ENCODE results near the gene CCSER2. TPM values are rescaled to one million over a fixed set of nuclear protein-coding genes. Genes with fewer than 3 reads are reported as not detected.

CCSER2 gene
- total and polyA plus RNA-seq, 2 donors (not counting 1 experiment from before 2014, with no cell fraction given): 6.0 to 45.9 TPM

GRCh38 chr10:84373000-84373399 is 44.6 kb downstream of the CCSER2 start:
- DNase-seq: no peak
- H3K4me1 Mint-ChIP-seq: peaks cover 9% of the 10 kb centered on the region
- no peak overlapping the region for H3K27ac ChIP-seq (ENCODE audit: low read length in 2 of 2)
- no peak overlapping the region for H3K27ac Mint-ChIP-seq
- intact Hi-C loops (cut with micrococcal nuclease): no loop called here
- no peak overlapping the region for H2AFZ ChIP-seq (ENCODE audit: insufficient read depth, low read depth, low read length, poor library complexity, severe bottlenecking)
- H3K4me1 ChIP-seq (ENCODE audit: control insufficient read depth in 2 of 2, insufficient read depth in 2 of 2, low read length in 2 of 2): no peaks in the 10 kb centered on the region
- ChIA-PET CTCF (interaction anchor here (1.3 to 3.8 kb wide), 4 partner anchors 15 to 164 kb away, joined by 3 to 43 read pairs (median 6); no protein-coding TSS in a partner anchor), POLR2A (no interaction called here)
- no peak overlapping the region for H3K4me2 ChIP-seq (replicated peaks; ENCODE audit: low read depth, low read length, poor library complexity, severe bottlenecking)
- no peaks in the 10 kb centered on the region for H3K27me3 Mint-ChIP-seq
- no peak overlapping the region for H3K4me3 ChIP-seq (ENCODE audit: control extremely low read depth in 1 of 5, extremely low read depth in 1 of 5, insufficient read depth in 1 of 5, low read depth in 2 of 5, low read length in 4 of 5)
- H3K79me2 ChIP-seq (ENCODE audit: control insufficient read depth, insufficient read depth, low read length): peaks cover 8% of the 10 kb centered on the region
- no peaks in the 10 kb centered on the region for H3K9me3 ChIP-seq (ENCODE audit: control extremely low read depth in 1 of 3, control insufficient read depth in 2 of 3, insufficient read depth in 1 of 3, low read length in 2 of 3)
- no peak overlapping the region for H3K9ac ChIP-seq (ENCODE audit: low read length)
- H4K20me1 ChIP-seq (ENCODE audit: control insufficient read depth, insufficient read depth, low read length, poor library complexity, severe bottlenecking): peaks cover 2% of the 10 kb centered on the region
- WGBS (ENCODE audit: insufficient coverage): no CpG with 5 or more reads among the region's 2 CpGs
- TF ChIP-seq EZH2 (IDR thresholded peaks at IDR 0.05; ENCODE audit: borderline replicate concordance, insufficient read depth, low read depth, low read length, poor library complexity, severe bottlenecking): no peak
- no peak for TF ChIP-seq CTCF (IDR thresholded peaks at IDR 0.05)
- H3K27me3 ChIP-seq (replicated peaks in 1 of 4; ENCODE audit: control extremely low read depth in 1 of 4, control insufficient read depth in 3 of 4, insufficient read depth in 4 of 4, low read length in 3 of 4): no peaks in the 10 kb centered on the region
- peaks cover 0 to 9% of the 10 kb centered on the region in 2 experiments for H3K36me3 ChIP-seq (replicated peaks in 1 of 2; ENCODE audit: control extremely low read depth in 1 of 2, control insufficient read depth in 1 of 2, extremely low read depth in 1 of 2, insufficient read depth in 2 of 2, low read length in 1 of 2)
- H3K9me3 Mint-ChIP-seq (ENCODE audit: insufficient read depth): no peaks in the 10 kb centered on the region
- H3K4me3 Mint-ChIP-seq: no peak overlapping the region
- ATAC-seq (ENCODE audit: low read depth): no peak

GRCh38 chr10:84374455-84374854 is 46.1 kb downstream of the CCSER2 start:
- peaks cover 9% of the 10 kb centered on the region for H3K4me1 Mint-ChIP-seq
- intact Hi-C loops (cut with micrococcal nuclease): loop anchor here (2.0 kb wide), 1 partner anchor 110 kb away; no protein-coding TSS in a partner anchor

More at GRCh38 chr10:84374455-84374854, 46.1 kb downstream of the CCSER2 start:
- CTCF ChIA-PET: interaction anchor here (1.3 to 3.8 kb wide), 4 partner anchors 79 to 166 kb away, joined by 4 to 43 read pairs (median 10); no protein-coding TSS in a partner anchor
- H2AFZ ChIP-seq (ENCODE audit: insufficient read depth, low read depth, low read length, poor library complexity, severe bottlenecking): no peak overlapping the region
- H3K4me3 ChIP-seq (ENCODE audit: control extremely low read depth in 1 of 5, extremely low read depth in 1 of 5, insufficient read depth in 1 of 5, low read depth in 2 of 5, low read length in 4 of 5): no peak overlapping the region
- no peak for ATAC-seq (ENCODE audit: low read depth)
- H3K9ac ChIP-seq (ENCODE audit: low read length): no peak overlapping the region
- no peaks in the 10 kb centered on the region for H3K9me3 ChIP-seq (ENCODE audit: control extremely low read depth in 1 of 3, control insufficient read depth in 2 of 3, insufficient read depth in 1 of 3, low read length in 2 of 3)
- POLR2A ChIA-PET: no interaction called here
- H4K20me1 ChIP-seq (ENCODE audit: control insufficient read depth, insufficient read depth, low read length, poor library complexity, severe bottlenecking): no peaks in the 10 kb centered on the region
- H3K79me2 ChIP-seq (ENCODE audit: control insufficient read depth, insufficient read depth, low read length): peaks cover 4% of the 10 kb centered on the region
- 100% methylated on average over 1 of the region's 2 CpGs for WGBS (ENCODE audit: insufficient coverage)
- H3K4me1 ChIP-seq (ENCODE audit: control insufficient read depth in 2 of 2, insufficient read depth in 2 of 2, low read length in 2 of 2): no peaks in the 10 kb centered on the region
- no peak for DNase-seq
- H3K36me3 ChIP-seq (replicated peaks in 1 of 2; ENCODE audit: control extremely low read depth in 1 of 2, control insufficient read depth in 1 of 2, extremely low read depth in 1 of 2, insufficient read depth in 2 of 2, low read length in 1 of 2): peaks cover 0 to 9% of the 10 kb centered on the region in 2 experiments
- no peak overlapping the region for H3K4me3 Mint-ChIP-seq
- H3K27me3 ChIP-seq (replicated peaks in 1 of 4; ENCODE audit: control extremely low read depth in 1 of 4, control insufficient read depth in 3 of 4, insufficient read depth in 4 of 4, low read length in 3 of 4): no peaks in the 10 kb centered on the region
- no peaks in the 10 kb centered on the region for H3K27me3 Mint-ChIP-seq
- H3K27ac ChIP-seq (ENCODE audit: low read length in 2 of 2): no peak overlapping the region
- no peak overlapping the region for H3K27ac Mint-ChIP-seq
- no peaks in the 10 kb centered on the region for H3K9me3 Mint-ChIP-seq (ENCODE audit: insufficient read depth)
- H3K4me2 ChIP-seq (replicated peaks; ENCODE audit: low read depth, low read length, poor library complexity, severe bottlenecking): no peak overlapping the region
- no peak for TF ChIP-seq CTCF (IDR thresholded peaks at IDR 0.05)
- no peak for TF ChIP-seq EZH2 (IDR thresholded peaks at IDR 0.05; ENCODE audit: borderline replicate concordance, insufficient read depth, low read depth, low read length, poor library complexity, severe bottlenecking)
